ENCODE results near the gene NCCRP1. TPM values are rescaled to one million over a fixed set of nuclear protein-coding genes. Genes with fewer than 3 reads are reported as not detected.

Gene NCCRP1
- total RNA-seq, 2 donors from 2014 or later = not detected

DNA sequence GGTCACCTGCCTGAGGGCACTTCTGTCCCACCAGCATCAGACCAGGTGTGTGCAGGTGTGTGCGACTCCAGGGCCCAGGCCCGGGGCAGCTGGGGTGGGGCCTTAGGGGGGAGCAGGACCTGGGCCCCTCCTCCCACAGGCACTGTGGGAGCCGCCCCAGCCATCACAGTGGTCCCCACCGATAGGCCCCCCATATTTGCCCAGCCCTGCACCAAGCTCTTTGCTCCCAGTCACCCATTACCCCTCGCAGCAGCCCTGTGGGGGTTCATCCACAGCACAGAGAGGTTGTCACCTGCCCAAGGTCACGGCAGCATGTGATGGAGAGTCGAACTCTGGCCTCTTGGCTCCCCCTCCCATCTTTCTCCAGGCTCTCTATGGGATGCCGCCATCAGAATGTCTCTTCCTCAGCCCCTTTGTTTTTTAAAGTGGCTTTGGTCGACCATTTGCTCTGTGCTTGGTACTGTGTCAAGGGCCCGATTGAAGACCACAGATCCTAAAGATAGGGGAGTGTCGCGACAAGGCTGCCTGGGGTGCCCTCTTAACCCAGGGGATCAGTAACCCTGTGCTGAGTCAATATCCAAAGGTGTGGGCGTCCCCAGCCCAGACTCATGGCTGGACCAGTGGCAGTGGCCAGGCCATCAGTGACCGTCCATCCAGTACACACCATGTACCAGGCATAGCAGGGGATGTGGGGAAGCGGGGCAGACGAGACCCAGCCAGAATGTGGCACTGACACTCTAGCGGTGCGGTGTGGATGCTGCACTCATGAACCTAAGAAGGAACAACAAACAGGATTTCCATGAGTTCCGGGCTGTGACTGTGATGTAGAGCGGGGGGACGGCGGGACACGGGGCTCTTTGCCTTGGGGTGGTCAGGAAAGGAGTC lies 28.3 kb upstream of the NCCRP1 start:
- no peaks in the 10 kb centered on the region for H3K9me3 ChIP-seq (ENCODE audit: control insufficient read depth, low read length, poor library complexity, severe bottlenecking)
- Mint-ChIP-seq H3K27me3 (no peaks in the 10 kb centered on the region), H3K27ac (peak overlapping the region; percentile 57), H3K36me3 (ENCODE audit: low read depth) (peaks cover 6% of the 10 kb centered on the region), H3K4me3 (peak overlapping the region; percentile 67), H3K4me1 (peaks cover 7% of the 10 kb centered on the region)
- DNase-seq (no peak), ATAC-seq (no peak)

DNA sequence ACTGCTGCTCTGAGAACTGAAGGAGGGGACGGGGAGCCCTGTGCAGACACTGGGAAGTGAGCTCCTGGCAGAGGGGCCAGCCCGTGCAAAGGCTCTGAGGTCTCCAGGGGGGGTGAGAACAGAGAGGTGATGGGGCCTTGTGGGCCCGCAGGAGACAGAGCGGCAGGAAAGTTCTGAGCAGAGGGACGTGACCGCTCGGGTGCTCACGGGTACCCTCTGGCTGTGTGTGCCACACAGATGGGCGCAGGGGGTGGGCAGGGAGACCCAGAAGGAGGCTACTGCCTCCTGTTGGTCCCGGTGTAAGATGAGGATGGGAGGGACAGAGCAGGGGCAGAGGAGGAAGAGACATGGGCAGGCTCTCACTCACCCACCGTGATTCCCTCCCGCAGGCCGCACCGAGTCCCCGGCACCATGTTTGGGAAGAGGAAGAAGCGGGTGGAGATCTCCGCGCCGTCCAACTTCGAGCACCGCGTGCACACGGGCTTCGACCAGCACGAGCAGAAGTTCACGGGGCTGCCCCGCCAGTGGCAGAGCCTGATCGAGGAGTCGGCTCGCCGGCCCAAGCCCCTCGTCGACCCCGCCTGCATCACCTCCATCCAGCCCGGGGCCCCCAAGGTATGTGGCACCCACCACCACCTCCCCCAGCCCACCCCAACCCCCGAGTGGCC lies 27.5 kb upstream of the NCCRP1 start:
- Mint-ChIP-seq H3K4me1 (peaks cover 7% of the 10 kb centered on the region), H3K27me3 (no peaks in the 10 kb centered on the region), H3K36me3 (ENCODE audit: low read depth) (peaks cover 6% of the 10 kb centered on the region), H3K4me3 (peak overlapping the region; percentile 67), H3K27ac (peak overlapping the region; percentile 57)
- no peak for ATAC-seq
- DNase-seq = no peak
- no peaks in the 10 kb centered on the region for H3K9me3 ChIP-seq (ENCODE audit: control insufficient read depth, low read length, poor library complexity, severe bottlenecking)

DNA sequence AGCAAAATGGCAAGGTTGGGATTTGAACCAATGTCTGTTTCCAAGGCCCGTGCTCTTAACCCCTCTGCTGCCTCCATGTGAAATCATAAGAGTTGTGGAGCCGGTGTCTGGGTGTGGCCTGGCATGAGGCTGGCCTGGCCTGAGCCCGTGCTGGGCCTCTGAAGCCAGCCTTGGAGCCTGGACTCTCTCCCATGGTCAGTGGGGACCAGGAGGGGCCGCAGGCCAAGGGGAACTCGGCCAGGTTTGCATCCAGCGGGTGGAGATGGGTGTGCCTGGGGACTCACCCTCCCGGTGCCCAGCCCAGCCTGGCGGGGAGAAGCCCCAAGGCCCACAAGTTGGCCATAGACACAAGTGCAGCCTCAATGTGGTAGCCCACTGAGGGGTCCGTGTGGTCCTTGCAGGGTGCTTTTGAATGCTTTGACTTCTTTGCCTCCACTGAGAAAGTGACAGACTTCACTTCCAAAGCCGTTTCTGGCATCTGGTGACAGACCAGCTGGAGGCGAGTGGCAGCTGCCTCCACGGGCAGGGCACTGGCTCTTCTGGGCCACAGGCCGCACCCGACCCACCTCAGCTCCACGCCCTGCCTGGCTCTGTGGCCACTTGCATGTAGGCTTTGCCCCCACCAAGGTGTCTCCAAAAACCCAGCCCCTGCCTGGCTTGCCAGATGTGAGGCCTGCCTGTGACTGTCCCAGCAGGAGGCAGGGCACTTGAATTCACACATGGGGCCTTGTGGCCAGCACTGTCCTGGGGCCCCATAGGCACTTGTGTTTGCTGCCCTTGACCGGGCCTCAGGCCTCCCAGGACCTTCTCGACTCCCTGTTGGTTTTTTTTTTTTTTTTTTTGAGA lies 26.2 kb upstream of the NCCRP1 start:
- Mint-ChIP-seq H3K4me1 (peaks cover 7% of the 10 kb centered on the region), H3K27ac (no peak overlapping the region), H3K36me3 (ENCODE audit: low read depth) (peaks cover 7% of the 10 kb centered on the region), H3K4me3 (no peak overlapping the region), H3K27me3 (no peaks in the 10 kb centered on the region)
- H3K9me3 ChIP-seq (ENCODE audit: control insufficient read depth, low read length, poor library complexity, severe bottlenecking) = no peaks in the 10 kb centered on the region
- ATAC-seq (no peak), DNase-seq (no peak)

DNA sequence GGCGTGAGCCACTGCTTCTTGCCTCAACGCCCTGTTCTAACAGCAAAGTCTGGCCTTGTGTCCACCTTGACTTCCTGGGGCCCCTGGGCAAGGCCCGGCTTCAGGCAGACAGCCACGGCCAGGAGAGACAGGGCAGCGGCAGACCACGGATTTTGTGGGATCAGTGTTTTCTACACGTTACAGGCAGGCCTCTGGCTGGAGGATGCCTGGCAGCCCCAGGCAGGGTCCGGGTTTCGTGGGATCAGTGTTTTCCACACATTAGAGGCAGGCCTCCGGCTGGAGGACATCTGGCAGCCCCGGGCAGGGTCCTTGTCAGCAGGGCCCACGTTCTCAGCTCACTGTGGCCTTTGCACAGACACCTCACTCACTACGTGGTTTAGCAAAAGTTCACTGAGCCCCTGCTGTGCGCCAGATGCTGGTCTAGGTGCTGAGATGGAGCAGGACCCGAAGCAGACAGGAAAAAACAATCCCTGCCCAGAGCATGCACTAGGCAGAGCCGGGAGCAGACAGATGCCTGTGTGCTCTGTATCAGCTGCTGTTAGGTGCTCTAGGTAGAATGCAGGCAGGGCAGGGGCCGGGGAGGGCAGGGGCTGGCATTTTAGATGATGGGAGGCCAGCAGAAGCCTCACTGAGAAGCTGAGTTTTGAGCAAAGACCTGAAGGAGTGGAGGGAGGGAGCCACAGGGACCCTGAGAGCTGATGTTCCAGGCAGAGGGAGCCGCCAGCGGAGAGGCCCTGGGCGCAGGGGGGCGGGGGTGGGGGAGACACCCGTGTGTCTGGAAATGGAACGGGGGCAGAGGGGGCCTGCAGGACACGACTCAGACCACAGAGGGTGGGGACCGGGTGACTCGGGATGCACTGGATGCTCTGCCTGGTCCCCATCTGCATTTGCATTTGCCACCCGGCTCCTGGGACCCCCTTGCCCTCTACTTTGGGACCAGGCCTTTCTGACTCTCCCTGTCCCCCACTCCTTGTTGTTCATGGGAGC lies 25.0 kb upstream of the NCCRP1 start:
- no peaks in the 10 kb centered on the region for H3K9me3 ChIP-seq (ENCODE audit: control insufficient read depth, low read length, poor library complexity, severe bottlenecking)
- peaks cover 7% of the 10 kb centered on the region for H3K4me1 Mint-ChIP-seq
- no peak overlapping the region for H3K4me3 Mint-ChIP-seq
- H3K36me3 Mint-ChIP-seq (ENCODE audit: low read depth) = peaks cover 7% of the 10 kb centered on the region
- H3K27ac Mint-ChIP-seq = no peak overlapping the region
- ATAC-seq = no peak
- no peak for DNase-seq
- H3K27me3 Mint-ChIP-seq = no peaks in the 10 kb centered on the region

DNA sequence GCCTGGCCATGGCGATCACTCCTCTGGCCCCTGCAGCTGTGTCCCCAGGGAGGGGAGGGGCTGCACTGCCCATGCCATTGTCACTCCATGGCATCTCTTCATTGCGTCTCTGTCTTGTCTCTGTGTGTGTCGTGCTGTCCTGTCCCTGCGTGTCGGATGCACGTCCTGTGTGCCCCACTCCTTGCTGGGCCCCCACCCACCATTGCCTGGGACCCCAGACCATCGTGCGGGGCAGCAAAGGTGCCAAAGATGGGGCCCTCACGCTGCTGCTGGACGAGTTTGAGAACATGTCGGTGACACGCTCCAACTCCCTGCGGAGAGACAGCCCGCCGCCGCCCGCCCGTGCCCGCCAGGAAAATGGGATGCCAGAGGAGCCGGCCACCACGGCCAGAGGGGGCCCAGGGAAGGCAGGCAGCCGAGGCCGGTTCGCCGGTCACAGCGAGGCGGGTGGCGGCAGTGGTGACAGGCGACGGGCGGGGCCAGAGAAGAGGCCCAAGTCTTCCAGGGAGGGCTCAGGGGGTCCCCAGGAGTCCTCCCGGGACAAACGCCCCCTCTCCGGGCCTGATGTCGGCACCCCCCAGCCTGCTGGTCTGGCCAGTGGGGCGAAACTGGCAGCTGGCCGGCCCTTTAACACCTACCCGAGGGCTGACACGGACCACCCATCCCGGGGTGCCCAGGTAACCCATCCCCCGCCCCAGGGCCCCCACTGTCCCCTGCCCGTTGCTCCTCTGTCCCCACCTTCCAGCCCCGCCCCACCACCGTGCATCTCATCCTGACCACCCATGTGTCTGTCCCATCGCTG lies 23.9 kb upstream of the NCCRP1 start:
- ATAC-seq (no peak), DNase-seq (no peak)
- Mint-ChIP-seq H3K4me1 (peaks cover 7% of the 10 kb centered on the region), H3K36me3 (ENCODE audit: low read depth) (peaks cover 7% of the 10 kb centered on the region), H3K4me3 (no peak overlapping the region), H3K27ac (no peak overlapping the region), H3K27me3 (no peaks in the 10 kb centered on the region)
- H3K9me3 ChIP-seq (ENCODE audit: control insufficient read depth, low read length, poor library complexity, severe bottlenecking) = no peaks in the 10 kb centered on the region

DNA sequence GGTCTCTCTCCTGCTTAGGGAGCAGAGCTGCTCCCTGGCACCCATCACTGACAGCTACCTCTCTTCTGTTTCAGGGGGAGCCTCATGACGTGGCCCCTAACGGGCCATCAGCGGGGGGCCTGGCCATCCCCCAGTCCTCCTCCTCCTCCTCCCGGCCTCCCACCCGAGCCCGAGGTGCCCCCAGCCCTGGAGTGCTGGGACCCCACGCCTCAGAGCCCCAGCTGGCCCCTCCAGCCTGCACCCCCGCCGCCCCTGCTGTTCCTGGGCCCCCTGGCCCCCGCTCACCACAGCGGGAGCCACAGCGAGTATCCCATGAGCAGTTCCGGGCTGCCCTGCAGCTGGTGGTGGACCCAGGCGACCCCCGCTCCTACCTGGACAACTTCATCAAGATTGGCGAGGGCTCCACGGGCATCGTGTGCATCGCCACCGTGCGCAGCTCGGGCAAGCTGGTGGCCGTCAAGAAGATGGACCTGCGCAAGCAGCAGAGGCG lies 23.2 kb upstream of the NCCRP1 start:
- ATAC-seq (no peak), DNase-seq (no peak)
- peaks cover 7% of the 10 kb centered on the region for H3K4me1 Mint-ChIP-seq
- H3K27ac Mint-ChIP-seq = no peak overlapping the region
- peaks cover 7% of the 10 kb centered on the region for H3K36me3 Mint-ChIP-seq (ENCODE audit: low read depth)
- no peaks in the 10 kb centered on the region for H3K9me3 ChIP-seq (ENCODE audit: control insufficient read depth, low read length, poor library complexity, severe bottlenecking)
- no peak overlapping the region for H3K4me3 Mint-ChIP-seq
- H3K27me3 Mint-ChIP-seq = no peaks in the 10 kb centered on the region

DNA sequence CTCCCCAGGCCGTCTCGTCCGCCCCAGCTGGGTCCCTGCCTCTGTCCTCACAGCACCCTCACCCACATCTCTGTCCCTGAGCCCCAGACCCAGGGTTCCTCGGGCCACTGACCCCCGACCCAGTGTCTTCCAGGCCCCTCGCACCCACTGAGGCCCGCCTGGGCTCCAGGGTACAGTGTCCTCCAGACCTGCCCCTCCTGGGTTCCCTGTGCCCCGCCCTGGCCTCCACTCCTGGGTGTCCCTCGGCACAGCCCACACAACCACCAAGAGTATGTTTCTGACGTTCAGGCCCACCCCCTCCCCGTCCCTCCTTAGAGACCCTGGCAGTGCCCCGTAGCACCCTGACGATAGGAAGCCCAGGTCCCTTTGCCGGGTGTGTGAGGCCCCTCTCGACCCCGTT lies 22.6 kb upstream of the NCCRP1 start:
- Mint-ChIP-seq H3K36me3 (ENCODE audit: low read depth) (peaks cover 5% of the 10 kb centered on the region), H3K4me1 (peaks cover 3% of the 10 kb centered on the region), H3K27me3 (no peaks in the 10 kb centered on the region), H3K4me3 (no peak overlapping the region), H3K27ac (no peak overlapping the region)
- ATAC-seq (no peak), DNase-seq (no peak)
- no peaks in the 10 kb centered on the region for H3K9me3 ChIP-seq (ENCODE audit: control insufficient read depth, low read length, poor library complexity, severe bottlenecking)

DNA sequence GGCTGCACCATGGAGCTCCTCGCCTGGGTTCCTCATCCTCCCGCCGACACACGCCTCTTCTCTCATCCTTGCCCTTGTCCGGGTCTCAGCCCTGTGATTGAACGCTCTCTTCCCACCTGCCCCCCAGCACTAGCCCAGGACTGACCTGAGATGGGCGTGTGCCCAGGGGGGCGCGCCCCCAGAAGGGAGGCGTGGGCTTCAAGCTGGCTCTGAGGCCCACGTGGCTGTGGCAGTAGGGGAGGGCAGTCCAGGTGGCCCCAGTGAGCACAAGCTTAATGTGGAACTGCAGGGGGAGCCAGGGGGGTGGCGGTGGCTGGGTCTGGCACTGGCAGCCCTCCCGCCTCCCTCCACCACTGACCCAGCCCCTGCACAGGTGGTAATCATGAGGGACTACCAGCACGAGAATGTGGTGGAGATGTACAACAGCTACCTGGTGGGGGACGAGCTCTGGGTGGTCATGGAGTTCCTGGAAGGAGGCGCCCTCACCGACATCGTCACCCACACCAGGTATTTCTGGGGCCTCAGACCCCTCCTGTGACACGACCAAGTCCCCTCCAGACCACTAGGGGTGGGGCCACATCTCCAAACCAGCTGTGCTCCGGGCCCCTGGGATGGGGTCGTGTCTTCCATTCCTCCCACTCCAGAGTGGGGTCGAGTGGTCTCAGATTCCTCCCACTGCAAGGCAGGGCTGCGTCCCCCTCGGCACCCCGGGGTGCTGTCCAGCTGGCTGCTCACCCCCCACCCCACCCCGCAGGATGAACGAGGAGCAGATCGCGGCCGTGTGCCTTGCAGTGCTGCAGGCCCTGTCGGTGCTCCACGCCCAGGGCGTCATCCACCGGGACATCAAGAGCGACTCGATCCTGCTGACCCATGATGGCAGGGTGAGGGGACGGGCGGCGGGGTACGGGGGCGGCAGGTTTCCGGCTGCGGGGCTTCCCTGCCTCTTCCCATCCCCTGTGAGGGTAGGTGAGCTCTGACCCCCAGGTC lies 21.9 kb upstream of the NCCRP1 start:
- no peak overlapping the region for H3K27ac Mint-ChIP-seq
- H3K9me3 ChIP-seq (ENCODE audit: control insufficient read depth, low read length, poor library complexity, severe bottlenecking) = no peaks in the 10 kb centered on the region
- no peak for DNase-seq
- peaks cover 4% of the 10 kb centered on the region for H3K36me3 Mint-ChIP-seq (ENCODE audit: low read depth)
- no peak for ATAC-seq
- H3K27me3 Mint-ChIP-seq = no peaks in the 10 kb centered on the region
- peaks cover 2% of the 10 kb centered on the region for H3K4me1 Mint-ChIP-seq
- H3K4me3 Mint-ChIP-seq = no peak overlapping the region

DNA sequence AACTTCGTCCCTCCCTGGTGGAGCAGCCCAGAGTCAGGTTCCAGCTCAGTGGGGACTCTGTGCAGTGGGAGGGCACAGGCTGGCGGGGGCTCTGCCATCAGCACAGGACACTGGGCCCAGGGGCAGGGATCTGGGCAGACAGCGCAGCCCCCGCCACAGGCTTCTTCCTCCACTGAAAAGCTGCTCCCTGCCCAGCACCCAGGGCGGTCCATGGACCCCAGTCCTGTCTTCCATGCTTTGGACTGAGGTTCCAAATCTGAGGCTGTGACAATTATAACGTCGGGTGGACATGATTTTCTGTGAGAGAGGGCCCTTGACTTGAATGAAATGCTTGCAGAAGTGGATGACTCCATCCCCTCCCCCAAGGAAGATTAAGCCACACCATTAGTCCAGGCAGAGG lies 21.2 kb upstream of the NCCRP1 start:
- Mint-ChIP-seq H3K4me3 (no peak overlapping the region), H3K4me1 (peaks cover 2% of the 10 kb centered on the region), H3K27ac (no peak overlapping the region), H3K27me3 (no peaks in the 10 kb centered on the region), H3K36me3 (ENCODE audit: low read depth) (peaks cover 4% of the 10 kb centered on the region)
- ATAC-seq (no peak), DNase-seq (no peak)
- no peaks in the 10 kb centered on the region for H3K9me3 ChIP-seq (ENCODE audit: control insufficient read depth, low read length, poor library complexity, severe bottlenecking)

DNA sequence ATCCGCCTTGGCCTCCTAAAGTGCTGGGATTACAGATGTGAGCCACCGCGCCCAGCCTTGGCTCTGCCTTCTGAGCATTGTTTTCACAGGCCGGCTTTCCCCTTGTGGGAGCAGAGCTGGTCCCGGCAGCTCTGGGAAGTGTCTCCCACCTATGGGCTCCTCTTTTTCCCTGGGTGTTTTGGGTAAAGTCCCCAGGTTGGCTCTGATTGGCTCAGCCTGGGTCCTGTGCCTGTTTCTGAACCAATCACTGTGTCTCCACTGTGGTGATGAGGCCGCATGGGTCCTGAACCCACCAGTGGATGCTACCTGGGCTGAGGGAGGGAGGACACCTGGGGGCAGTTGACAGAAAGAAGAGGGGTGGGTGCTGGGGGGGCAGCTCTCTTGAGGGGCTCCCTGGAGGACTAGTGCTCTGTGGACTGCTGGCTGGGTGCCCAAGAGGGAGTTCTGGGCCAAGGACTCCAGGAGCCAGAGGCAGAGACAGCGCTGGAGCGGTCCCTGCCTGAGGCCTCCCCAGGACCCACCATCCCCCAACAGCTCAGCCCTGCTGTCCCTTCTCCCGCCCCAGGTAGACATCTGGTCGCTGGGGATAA lies 19.6 kb upstream of the NCCRP1 start:
- Mint-ChIP-seq H3K27ac (no peak overlapping the region), H3K4me1 (peaks cover 2% of the 10 kb centered on the region), H3K4me3 (no peak overlapping the region), H3K36me3 (ENCODE audit: low read depth) (peaks cover 4% of the 10 kb centered on the region), H3K27me3 (no peaks in the 10 kb centered on the region)
- DNase-seq = no peak
- ATAC-seq = no peak
- H3K9me3 ChIP-seq (ENCODE audit: control insufficient read depth, low read length, poor library complexity, severe bottlenecking) = no peaks in the 10 kb centered on the region
